Lower leg skin (tissue), 3 donors: ENCODE data around the gene NELFCD.

ENCODE experiments used
- POLR2A ChIP-seq, 2 donors: fragments of 450-650 bp; IDR thresholded peaks; one replicate each; pipeline ENCODE4 v1.6.1; 2016 to 2017; ENCODE audit warnings: antibody characterized with exemption in 2 of 2, mild to moderate bottlenecking in 1 of 2, moderate library complexity in 1 of 2
- TF ChIP-seq, protein P1 (sequence below), 3 donors: fragments of 450-650 bp; IDR thresholded peaks; one replicate each; pipeline ENCODE4 v1.5.1; 2016; ENCODE audit warnings: antibody characterized with exemption in 3 of 3, mild to moderate bottlenecking in 3 of 3, moderate library complexity in 2 of 3

DNA sequence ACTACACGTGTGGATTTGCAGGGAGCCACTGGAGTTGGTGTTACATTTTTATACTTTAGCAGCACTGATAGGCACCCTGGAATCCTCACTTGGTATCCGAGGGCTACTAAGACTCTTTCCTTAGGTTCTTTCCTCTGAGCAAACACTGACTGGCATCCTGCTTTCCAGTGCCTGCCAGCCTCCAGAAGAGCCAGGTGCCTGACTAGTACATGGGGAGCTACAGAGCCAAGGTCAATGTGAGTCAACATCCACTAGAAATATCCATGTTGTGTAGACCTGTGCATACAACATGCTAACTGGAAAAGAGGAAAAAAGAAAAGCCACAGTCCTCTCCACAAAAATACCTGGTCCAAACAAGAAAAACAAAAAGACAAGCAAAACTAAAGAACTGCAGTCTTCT lies 44.0 kb downstream of the NELFCD start:
- TF ChIP-seq, protein P1, sequence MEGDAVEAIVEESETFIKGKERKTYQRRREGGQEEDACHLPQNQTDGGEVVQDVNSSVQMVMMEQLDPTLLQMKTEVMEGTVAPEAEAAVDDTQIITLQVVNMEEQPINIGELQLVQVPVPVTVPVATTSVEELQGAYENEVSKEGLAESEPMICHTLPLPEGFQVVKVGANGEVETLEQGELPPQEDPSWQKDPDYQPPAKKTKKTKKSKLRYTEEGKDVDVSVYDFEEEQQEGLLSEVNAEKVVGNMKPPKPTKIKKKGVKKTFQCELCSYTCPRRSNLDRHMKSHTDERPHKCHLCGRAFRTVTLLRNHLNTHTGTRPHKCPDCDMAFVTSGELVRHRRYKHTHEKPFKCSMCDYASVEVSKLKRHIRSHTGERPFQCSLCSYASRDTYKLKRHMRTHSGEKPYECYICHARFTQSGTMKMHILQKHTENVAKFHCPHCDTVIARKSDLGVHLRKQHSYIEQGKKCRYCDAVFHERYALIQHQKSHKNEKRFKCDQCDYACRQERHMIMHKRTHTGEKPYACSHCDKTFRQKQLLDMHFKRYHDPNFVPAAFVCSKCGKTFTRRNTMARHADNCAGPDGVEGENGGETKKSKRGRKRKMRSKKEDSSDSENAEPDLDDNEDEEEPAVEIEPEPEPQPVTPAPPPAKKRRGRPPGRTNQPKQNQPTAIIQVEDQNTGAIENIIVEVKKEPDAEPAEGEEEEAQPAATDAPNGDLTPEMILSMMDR (IDR thresholded peaks at IDR 0.05), result no peak
- no peak for TF ChIP-seq POLR2A (IDR thresholded peaks at IDR 0.05)
